Measurements from ENCODE around the gene USP32. TPM values are rescaled to one million over a fixed set of nuclear protein-coding genes. Genes with fewer than 3 reads are reported as not detected.

Gene USP32
- total RNA-seq, 1 experiment from 2014 or later: 103 TPM

DNA sequence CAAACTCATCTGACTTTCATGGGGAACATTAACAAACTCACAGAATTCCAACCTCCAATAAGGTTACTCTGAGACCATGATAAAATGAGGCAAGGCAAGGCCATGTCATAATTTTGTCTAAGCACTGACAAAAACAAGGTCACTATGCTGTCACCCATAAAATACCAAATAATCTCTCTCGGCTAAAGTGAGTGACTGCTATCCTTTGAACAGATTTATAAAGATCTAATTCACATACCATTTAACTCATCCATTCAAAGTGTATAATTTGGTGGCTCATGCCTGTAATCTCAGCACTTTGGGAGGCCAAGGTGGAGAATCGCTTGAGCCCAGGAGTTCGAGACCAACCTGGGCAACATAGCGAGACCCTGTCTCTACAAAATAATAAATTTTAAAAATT lies 262.8 kb downstream of the USP32 start (continued):
- TF ChIP-seq, protein P1, sequence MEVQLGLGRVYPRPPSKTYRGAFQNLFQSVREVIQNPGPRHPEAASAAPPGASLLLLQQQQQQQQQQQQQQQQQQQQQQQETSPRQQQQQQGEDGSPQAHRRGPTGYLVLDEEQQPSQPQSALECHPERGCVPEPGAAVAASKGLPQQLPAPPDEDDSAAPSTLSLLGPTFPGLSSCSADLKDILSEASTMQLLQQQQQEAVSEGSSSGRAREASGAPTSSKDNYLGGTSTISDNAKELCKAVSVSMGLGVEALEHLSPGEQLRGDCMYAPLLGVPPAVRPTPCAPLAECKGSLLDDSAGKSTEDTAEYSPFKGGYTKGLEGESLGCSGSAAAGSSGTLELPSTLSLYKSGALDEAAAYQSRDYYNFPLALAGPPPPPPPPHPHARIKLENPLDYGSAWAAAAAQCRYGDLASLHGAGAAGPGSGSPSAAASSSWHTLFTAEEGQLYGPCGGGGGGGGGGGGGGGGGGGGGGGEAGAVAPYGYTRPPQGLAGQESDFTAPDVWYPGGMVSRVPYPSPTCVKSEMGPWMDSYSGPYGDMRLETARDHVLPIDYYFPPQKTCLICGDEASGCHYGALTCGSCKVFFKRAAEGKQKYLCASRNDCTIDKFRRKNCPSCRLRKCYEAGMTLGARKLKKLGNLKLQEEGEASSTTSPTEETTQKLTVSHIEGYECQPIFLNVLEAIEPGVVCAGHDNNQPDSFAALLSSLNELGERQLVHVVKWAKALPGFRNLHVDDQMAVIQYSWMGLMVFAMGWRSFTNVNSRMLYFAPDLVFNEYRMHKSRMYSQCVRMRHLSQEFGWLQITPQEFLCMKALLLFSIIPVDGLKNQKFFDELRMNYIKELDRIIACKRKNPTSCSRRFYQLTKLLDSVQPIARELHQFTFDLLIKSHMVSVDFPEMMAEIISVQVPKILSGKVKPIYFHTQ (CRISPR knock-in tag; IDR thresholded peaks at IDR 0.05): no peak
- no peak for TF ChIP-seq SOX15 (CRISPR knock-in tag; IDR thresholded peaks at IDR 0.05)
- TF ChIP-seq JAZF1 (CRISPR knock-in tag; IDR thresholded peaks at IDR 0.05): no peak
- TF ChIP-seq, protein P2, sequence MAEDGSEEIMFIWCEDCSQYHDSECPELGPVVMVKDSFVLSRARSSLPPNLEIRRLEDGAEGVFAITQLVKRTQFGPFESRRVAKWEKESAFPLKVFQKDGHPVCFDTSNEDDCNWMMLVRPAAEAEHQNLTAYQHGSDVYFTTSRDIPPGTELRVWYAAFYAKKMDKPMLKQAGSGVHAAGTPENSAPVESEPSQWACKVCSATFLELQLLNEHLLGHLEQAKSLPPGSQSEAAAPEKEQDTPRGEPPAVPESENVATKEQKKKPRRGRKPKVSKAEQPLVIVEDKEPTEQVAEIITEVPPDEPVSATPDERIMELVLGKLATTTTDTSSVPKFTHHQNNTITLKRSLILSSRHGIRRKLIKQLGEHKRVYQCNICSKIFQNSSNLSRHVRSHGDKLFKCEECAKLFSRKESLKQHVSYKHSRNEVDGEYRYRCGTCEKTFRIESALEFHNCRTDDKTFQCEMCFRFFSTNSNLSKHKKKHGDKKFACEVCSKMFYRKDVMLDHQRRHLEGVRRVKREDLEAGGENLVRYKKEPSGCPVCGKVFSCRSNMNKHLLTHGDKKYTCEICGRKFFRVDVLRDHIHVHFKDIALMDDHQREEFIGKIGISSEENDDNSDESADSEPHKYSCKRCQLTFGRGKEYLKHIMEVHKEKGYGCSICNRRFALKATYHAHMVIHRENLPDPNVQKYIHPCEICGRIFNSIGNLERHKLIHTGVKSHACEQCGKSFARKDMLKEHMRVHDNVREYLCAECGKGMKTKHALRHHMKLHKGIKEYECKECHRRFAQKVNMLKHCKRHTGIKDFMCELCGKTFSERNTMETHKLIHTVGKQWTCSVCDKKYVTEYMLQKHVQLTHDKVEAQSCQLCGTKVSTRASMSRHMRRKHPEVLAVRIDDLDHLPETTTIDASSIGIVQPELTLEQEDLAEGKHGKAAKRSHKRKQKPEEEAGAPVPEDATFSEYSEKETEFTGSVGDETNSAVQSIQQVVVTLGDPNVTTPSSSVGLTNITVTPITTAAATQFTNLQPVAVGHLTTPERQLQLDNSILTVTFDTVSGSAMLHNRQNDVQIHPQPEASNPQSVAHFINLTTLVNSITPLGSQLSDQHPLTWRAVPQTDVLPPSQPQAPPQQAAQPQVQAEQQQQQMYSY (CRISPR knock-in tag; IDR thresholded peaks at IDR 0.05): no peak
- TF ChIP-seq NR2C2 (CRISPR knock-in tag; IDR thresholded peaks at IDR 0.05): no peak
- TF ChIP-seq RELA (CRISPR knock-in tag; IDR thresholded peaks at IDR 0.05; ENCODE audit: borderline replicate concordance): no peak
- TF ChIP-seq, protein P3, sequence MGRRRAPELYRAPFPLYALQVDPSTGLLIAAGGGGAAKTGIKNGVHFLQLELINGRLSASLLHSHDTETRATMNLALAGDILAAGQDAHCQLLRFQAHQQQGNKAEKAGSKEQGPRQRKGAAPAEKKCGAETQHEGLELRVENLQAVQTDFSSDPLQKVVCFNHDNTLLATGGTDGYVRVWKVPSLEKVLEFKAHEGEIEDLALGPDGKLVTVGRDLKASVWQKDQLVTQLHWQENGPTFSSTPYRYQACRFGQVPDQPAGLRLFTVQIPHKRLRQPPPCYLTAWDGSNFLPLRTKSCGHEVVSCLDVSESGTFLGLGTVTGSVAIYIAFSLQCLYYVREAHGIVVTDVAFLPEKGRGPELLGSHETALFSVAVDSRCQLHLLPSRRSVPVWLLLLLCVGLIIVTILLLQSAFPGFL (CRISPR knock-in tag; IDR thresholded peaks at IDR 0.05; ENCODE audit: borderline replicate concordance): no peak
- TF ChIP-seq, protein P4, sequence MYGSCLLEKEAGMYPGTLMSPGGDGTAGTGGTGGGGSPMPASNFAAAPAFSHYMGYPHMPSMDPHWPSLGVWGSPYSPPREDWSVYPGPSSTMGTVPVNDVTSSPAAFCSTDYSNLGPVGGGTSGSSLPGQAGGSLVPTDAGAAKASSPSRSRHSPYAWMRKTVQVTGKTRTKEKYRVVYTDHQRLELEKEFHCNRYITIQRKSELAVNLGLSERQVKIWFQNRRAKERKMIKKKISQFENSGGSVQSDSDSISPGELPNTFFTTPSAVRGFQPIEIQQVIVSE (CRISPR knock-in tag; IDR thresholded peaks at IDR 0.05; ENCODE audit: borderline replicate concordance): no peak
- TF ChIP-seq ZNF423 (CRISPR knock-in tag; IDR thresholded peaks at IDR 0.05): no peak

Other genes with a start within 250 kb of the USP32 start
- gene CA4, start 242.2 kb downstream of the USP32 start, total RNA-seq (2021): 5.4 to 6.7 TPM (median 6.2 TPM) in 3 replicates
- gene CHCT1, start 30.4 kb upstream of the USP32 start, total RNA-seq (2021): not detected in 3 replicates
- 15.3 to 17.1 TPM (median 16.8 TPM) in 3 replicates for gene APPBP2, start 134.1 kb upstream of the USP32 start, total RNA-seq (2021)
- 16.5 to 20.4 TPM (median 17.0 TPM) in 3 replicates for gene PPM1D, start 208.1 kb upstream of the USP32 start, total RNA-seq (2021)

Measured in WTC11 (cell line).